SU-DHL-6 (cell line): ENCODE data around the gene BEND7.

Source experiments
- EZH2phosphoT487 ChIP-seq: fragments of 200-600 bp; sonication (generic), shearing (Covaris generic); conservative IDR thresholded peaks from 2 replicates; pipeline ENCODE4 v1.6.1; 2018; ENCODE audit warnings: mild to moderate bottlenecking, antibody characterized with exemption, low read length, moderate library complexity, mixed read lengths
- TF ChIP-seq, protein P1 (sequence below): fragments of 200-600 bp; sonication (generic); IDR thresholded peaks from one replicate; pipeline ENCODE4 v1.5.1; 2017; ENCODE audit warnings: antibody characterized with exemption, mild to moderate bottlenecking, low read length, moderate library complexity; ENCODE audit not compliant: insufficient read depth, poor library complexity, severe bottlenecking

- TF ChIP-seq, protein P1, sequence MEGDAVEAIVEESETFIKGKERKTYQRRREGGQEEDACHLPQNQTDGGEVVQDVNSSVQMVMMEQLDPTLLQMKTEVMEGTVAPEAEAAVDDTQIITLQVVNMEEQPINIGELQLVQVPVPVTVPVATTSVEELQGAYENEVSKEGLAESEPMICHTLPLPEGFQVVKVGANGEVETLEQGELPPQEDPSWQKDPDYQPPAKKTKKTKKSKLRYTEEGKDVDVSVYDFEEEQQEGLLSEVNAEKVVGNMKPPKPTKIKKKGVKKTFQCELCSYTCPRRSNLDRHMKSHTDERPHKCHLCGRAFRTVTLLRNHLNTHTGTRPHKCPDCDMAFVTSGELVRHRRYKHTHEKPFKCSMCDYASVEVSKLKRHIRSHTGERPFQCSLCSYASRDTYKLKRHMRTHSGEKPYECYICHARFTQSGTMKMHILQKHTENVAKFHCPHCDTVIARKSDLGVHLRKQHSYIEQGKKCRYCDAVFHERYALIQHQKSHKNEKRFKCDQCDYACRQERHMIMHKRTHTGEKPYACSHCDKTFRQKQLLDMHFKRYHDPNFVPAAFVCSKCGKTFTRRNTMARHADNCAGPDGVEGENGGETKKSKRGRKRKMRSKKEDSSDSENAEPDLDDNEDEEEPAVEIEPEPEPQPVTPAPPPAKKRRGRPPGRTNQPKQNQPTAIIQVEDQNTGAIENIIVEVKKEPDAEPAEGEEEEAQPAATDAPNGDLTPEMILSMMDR = no peak
- no peak for TF ChIP-seq EZH2phosphoT487
These were observed 70.7 kb downstream of the BEND7 start for GRCh38 chr10:13457958-13458686.
